ENCODE measurements around the gene WDR33. TPM values are rescaled to one million over a fixed set of nuclear protein-coding genes. Genes with fewer than 3 reads are reported as not detected.
"Not testable (repeated sequence)": the region's sequence is repeated elsewhere in the genome, so short reads cannot be mapped to it uniquely, and the experiment has no call there.

The WDR33 gene
- total RNA-seq, 1 experiment from 2014 or later, result 23.8 TPM

DNA sequence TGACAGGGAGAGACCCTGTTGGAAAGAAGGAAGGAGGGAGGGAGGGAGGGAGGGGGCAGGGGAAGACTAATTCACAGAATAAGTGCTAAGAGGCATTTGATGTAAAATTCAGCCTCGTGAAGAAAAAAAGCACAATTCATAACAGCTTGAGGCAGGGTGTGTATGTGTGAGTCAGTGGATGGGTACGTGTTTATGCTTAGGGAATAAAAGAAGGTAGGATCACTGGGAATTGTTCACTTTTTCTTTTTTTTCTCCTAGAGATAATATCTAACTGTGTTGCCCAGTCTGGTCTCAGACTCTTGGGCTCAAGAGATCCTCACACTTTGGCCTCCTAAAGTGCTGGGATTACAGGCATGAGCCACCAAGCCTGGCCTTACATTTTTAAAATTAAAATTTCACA, 39.2 kb downstream of the WDR33 start:
- in situ Hi-C loops (cut with HindIII; ENCODE audit: low pct_unique_long_range_greater_than_20kb, low sequenced_read_pairs), result no loop called here
- DNase-seq (ENCODE audit: low read depth), result peak; percentile 15

DNA sequence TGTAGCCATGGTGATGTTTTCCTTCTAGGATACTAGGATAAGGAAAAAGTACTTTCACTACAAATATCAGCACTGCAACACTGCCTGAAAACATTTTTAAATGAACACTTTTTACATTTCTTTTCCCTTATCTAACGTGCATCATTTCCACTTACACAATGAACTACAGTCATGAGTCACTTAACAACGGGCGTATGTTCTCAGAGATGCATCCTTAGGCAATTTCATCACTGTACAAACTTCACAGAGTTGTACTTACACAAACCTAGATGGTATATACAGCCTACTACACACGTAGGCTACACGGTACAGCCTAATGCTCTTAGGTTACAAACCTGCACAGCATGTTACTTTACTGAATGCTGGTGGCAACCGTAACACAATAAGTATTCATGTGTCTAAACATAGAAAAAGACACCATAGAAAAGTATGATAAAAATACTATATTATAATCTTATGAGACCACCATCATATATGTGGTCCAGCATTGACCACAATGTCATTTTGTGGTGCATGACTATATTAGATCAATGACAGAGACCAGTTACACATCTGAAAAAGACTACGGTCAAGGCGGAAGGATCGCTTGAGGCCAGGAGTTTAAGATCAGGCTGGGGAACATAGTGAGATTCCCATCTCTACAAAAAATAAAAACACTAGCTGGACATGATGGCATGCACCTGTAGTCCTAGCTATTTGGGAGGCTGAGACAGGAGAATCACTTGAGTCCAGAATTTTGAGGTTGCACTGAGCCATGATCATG, 39.8 kb downstream of the WDR33 start:
- no peak for DNase-seq (ENCODE audit: low read depth)
- in situ Hi-C loops (cut with HindIII; ENCODE audit: low pct_unique_long_range_greater_than_20kb, low sequenced_read_pairs), result no loop called here

- DNase-seq (ENCODE audit: low read depth); in situ Hi-C loops (cut with HindIII; ENCODE audit: low pct_unique_long_range_greater_than_20kb, low sequenced_read_pairs): not testable (repeated sequence)
Measured at GRCh38 chr2:127770534-127770933, 40.4 kb downstream of the WDR33 start.

DNA sequence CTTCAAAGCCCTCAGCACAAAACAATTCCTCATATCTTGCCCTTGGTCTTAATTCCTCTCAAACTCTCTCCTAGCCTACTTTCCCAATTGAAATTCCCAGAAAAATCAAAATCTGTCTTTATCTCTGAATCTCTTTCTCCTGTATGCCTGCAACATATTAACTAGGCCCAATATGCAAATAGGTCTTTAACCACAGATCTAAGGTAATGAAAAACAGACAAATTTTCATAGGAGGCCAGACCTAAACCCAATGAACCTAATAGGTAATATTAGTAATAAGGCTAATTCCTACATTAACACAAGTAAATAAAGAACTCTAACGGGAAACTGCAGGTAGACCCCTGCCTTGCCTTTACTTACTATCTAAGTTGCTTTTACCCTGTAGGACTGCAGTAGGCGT, 41.4 kb downstream of the WDR33 start:
- no peak for DNase-seq (ENCODE audit: low read depth)
- in situ Hi-C loops (cut with HindIII; ENCODE audit: low pct_unique_long_range_greater_than_20kb, low sequenced_read_pairs), result no loop called here

DNA sequence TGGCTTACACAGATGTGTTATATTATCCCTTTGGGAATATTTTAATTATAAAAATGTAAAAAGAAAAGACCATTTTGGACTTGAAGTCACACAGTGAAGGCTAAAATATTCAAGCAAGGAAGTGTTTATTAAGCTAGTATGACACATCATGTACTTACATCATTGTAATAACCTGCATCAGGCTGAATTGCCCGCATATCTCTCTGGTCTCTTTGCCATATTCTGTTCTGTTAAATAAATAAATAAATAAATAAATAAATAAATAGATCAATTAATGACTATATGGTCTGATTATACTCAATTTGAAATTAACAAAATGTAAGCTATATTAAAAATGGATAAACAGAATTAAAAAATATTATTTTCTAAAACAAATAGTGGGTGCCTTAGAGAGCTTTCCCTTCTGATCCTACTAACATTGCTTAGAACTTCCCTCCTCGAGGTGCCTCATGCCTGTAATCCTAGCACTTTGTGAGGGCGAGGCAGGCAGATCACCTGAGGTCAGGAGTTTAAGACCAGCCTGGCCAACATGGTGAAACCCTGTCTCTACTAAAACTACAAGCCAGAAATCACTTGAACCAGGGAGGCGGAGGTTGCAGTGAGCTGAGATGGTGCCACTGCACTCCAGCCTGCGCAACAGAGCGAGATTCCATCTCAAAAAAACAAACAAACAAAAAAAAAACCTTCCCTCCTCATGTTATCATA, 42.0 kb downstream of the WDR33 start:
- no peak for DNase-seq (ENCODE audit: low read depth)
- in situ Hi-C loops (cut with HindIII; ENCODE audit: low pct_unique_long_range_greater_than_20kb, low sequenced_read_pairs), result no loop called here

- no peak for DNase-seq (ENCODE audit: low read depth)
Measured at GRCh38 chr2:127763776-127764175, 47.2 kb downstream of the WDR33 start.

DNA sequence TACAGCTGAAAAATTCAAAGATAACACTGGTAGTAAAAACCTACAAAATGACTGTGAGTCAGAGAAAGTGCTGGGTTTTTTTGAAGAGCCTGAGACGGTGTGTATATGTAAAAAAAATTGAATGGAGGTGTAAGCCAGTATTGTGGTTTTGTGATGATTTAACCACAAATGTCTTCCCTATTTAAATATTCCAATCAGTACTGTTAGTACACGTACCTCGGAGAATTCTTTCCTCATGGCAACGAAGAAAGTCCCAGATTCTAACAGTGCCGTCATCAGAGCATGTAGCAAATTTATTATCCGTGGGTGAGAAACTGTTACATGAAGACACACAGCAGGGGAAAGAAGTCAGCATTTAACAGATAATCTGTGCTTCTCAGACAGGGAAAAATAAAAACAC, 48.1 kb downstream of the WDR33 start:
- in situ Hi-C loops (cut with HindIII; ENCODE audit: low pct_unique_long_range_greater_than_20kb, low sequenced_read_pairs), result no loop called here
- no peak for DNase-seq (ENCODE audit: low read depth)

More at GRCh38 chr2:127763776-127764175, 47.2 kb downstream of the WDR33 start:
- in situ Hi-C loops (cut with HindIII; ENCODE audit: low pct_unique_long_range_greater_than_20kb, low sequenced_read_pairs), result no loop called here

DNA sequence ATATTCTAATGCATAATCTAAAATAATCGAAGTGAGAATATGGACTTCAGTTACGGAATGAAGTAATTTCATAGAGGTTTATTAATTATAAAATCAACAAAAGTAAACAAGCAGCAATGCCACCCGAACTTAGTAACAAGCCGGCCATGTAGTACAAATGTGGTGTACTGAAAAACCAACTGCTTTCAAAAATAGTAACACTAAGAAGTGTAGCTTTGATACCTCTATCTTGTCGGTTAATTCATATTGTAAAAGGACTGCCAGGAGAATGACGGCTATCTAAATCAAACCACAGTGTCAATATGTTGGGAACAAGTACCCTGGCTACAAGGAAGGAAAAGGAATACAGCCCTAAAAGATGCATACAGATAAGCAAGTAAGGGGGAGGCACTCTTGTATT, 48.5 kb downstream of the WDR33 start:
- DNase-seq (ENCODE audit: low read depth), result no peak
- in situ Hi-C loops (cut with HindIII; ENCODE audit: low pct_unique_long_range_greater_than_20kb, low sequenced_read_pairs), result no loop called here

- in situ Hi-C loops (cut with HindIII; ENCODE audit: low pct_unique_long_range_greater_than_20kb, low sequenced_read_pairs), result no loop called here
- DNase-seq (ENCODE audit: low read depth), result no peak
Measured at GRCh38 chr2:127759931-127760330, 51.0 kb downstream of the WDR33 start.

- in situ Hi-C loops (cut with HindIII; ENCODE audit: low pct_unique_long_range_greater_than_20kb, low sequenced_read_pairs), result no loop called here
- DNase-seq (ENCODE audit: low read depth), result no peak
Measured at GRCh38 chr2:127754186-127754585, 56.8 kb downstream of the WDR33 start.

DNA sequence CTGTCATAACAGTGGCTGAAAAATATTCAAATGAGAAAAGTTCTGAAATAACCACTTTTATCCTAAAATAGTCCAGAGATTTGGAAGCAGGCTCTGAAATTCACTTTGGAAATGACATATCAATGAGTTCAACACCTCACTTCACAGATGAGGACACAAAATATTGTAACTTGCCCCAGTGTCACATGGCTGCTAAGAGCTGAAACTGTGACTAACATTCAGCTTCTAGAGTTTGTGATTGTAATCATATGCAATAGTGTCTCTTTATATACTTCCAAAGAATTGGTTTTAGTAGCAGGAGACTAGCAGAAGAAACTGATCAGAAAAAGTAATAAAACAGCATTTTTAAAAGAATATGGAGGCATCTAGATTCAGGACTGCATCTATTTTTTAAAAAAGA, 57.6 kb downstream of the WDR33 start:
- in situ Hi-C loops (cut with HindIII; ENCODE audit: low pct_unique_long_range_greater_than_20kb, low sequenced_read_pairs), result no loop called here
- DNase-seq (ENCODE audit: low read depth), result no peak

DNA sequence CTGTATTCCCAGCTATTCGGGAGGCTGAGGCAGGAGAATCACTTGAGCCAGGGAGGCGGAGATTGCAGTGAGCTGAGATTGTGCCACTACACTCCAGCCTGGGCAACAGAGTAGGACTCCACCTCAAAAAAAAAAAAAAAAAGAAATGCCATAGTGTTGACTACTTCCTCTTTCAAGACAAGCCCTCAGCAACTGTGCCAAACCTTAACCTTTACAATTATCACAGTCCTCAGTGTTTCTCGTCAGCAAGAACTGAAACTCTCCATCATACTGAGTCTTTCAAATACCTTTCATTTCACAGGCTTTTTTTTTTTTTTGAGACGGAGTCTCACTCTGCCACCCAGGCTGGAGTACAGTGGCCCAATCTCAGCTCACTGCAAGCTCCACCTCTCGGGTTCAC, 61.4 kb downstream of the WDR33 start:
- DNase-seq (ENCODE audit: low read depth); in situ Hi-C loops (cut with HindIII; ENCODE audit: low pct_unique_long_range_greater_than_20kb, low sequenced_read_pairs): not testable (repeated sequence)

- no peak for DNase-seq (ENCODE audit: low read depth)
- in situ Hi-C loops (cut with HindIII; ENCODE audit: low pct_unique_long_range_greater_than_20kb, low sequenced_read_pairs), result no loop called here
Measured at GRCh38 chr2:127747621-127748020, 63.4 kb downstream of the WDR33 start.

DNA sequence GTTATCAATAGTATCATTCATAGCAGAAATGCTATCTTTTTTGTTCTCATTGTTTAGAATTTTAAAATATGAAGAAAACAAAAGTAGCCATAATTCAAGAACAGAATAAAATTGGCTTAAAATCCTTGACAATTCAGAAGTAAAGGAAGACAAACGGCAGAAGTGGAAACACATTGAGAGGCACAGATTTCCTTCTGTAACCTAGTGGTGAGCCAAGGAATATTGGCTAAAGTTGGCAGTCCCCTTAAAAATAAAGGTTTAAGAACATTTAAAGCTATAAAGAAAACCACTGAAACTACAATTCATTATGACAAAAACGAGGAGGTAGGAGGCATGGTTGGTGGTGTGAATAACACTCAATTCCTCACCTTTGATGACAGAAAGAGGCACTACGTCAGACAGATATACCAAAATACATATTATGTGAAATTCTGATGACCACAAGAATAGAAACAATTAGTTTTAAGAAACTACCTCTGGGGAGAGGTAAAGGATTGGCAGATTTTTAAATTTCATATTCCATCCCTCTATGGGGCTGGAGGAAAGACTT, 67.4 kb downstream of the WDR33 start:
- in situ Hi-C loops (cut with HindIII; ENCODE audit: low pct_unique_long_range_greater_than_20kb, low sequenced_read_pairs), result no loop called here
- no peak for DNase-seq (ENCODE audit: low read depth)

DNA sequence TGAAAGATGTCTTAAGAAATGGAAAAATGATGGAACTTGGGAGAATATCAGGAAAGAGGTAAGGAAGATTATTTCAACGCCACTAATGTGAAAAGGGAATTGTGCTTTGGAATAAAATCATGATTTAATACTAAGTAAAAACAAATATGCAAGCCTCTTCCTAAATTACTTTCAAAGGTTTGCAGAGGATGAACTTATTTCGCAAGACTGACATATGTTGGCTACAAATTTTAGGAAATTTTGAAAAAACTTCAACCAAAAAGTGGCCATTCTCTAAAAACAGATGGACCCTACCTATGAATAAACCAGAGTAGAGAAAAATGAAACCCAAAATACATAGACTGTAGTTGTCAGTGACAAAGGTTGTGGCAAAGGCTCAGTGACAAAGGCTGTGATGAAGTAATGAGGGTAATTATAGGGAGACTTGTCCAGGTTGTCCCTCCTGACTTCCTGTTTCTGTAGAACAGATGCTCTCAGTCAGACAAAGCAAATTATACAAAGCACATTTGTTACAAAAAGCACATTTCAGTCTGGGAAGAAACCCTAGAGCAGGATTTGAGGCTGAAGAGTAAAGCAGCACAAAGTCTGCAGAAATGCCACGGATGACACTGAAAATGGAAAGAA, 70.2 kb downstream of the WDR33 start:
- in situ Hi-C loops (cut with HindIII; ENCODE audit: low pct_unique_long_range_greater_than_20kb, low sequenced_read_pairs), result no loop called here

GRCh38 chr2:127739800-127740199, 71.2 kb downstream of the WDR33 start:
- in situ Hi-C loops (cut with HindIII; ENCODE audit: low pct_unique_long_range_greater_than_20kb, low sequenced_read_pairs), result no loop called here

More for the DNA sequence above, 70.2 kb downstream of the WDR33 start:
- DNase-seq (ENCODE audit: low read depth), result no peak

GRCh38 chr2:127737892-127738291, 73.1 kb downstream of the WDR33 start:
- in situ Hi-C loops (cut with HindIII; ENCODE audit: low pct_unique_long_range_greater_than_20kb, low sequenced_read_pairs), result no loop called here
- no peak for DNase-seq (ENCODE audit: low read depth)

More at GRCh38 chr2:127739800-127740199, 71.2 kb downstream of the WDR33 start:
- no peak for DNase-seq (ENCODE audit: low read depth)

DNA sequence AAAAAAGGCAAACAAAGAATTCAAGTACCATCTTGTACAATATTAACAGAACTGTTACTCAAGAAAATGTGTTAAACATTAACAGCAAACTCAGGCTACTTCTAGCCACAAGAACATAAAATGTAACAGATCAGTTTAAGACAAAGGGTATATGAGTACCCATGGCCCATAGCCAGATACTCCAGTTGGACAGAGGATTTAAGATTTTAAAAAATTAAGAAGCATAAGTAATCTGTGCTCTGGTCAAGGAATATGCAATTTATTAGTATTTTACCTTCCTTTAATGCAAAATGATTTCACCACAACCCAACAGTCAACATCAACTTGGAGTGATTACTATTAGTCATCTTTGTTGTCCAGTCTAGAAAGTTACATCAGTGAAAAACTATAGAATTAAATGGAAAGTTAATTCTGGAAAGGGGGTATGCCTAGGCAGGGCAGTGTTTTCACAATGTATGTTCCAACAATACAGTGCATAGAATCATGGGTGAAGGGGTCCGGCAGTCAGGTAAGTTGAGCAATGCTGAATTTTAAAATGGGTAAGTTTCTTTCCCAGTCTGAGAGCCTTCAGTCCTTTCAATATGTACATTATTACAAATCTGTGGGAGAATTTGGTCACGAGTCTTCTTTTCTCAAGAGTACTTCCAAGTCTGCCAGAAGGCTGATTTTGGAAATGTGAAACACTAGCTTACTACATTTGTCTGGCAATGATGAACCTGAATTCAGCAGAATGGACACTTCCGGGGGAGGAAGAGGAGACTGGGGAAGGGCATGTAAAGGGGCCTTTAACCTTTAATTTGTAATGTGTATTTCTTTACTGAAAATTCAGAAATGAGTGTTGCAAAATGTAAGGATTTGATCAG, 75.2 kb downstream of the WDR33 start:
- in situ Hi-C loops (cut with HindIII; ENCODE audit: low pct_unique_long_range_greater_than_20kb, low sequenced_read_pairs), result no loop called here
- DNase-seq (ENCODE audit: low read depth), result peak; percentile 76
